GM18498 (cell line): Measurements from ENCODE around the gene SLA2.
"Not testable (repeated sequence)": the region's sequence is repeated elsewhere in the genome, so short reads cannot be mapped to it uniquely, and the experiment has no call there.

Experiments used
- ATAC-seq: cut with Tn5 transposase; IDR thresholded peaks from one replicate; pipeline ENCODE4 v1.9.1; 2021; ENCODE audit warnings: mild to moderate bottlenecking, moderate library complexity; ENCODE audit not compliant: unreplicated experiment

The SLA2 gene

GRCh38 chr20:36576081-36576445 lies 69.9 kb downstream of the SLA2 start:
- no peak for ATAC-seq

GRCh38 chr20:36574366-36575135 lies 71.4 kb downstream of the SLA2 start:
- no peak for ATAC-seq

GRCh38 chr20:36573798-36574365 lies 72.1 kb downstream of the SLA2 start:
- no peak for ATAC-seq

GRCh38 chr20:36573103-36573797 lies 72.7 kb downstream of the SLA2 start, which contains the start of gene TGIF2:
Gene TGIF2 (plus strand): TSS chr20:36573597. CDS start chr20:36578775, 5,178 bp downstream.
- ATAC-seq = peak; percentile 69

GRCh38 chr20:36572701-36573102 lies 73.3 kb downstream of the SLA2 start:
- peak; percentile 1 for ATAC-seq

- ATAC-seq = no peak
Observed at GRCh38 chr20:36571564-36572504, 74.2 kb downstream of the SLA2 start.

- no peak for ATAC-seq
Observed at GRCh38 chr20:36569847-36570429, 76.1 kb downstream of the SLA2 start.

GRCh38 chr20:36565520-36565919 lies 80.5 kb downstream of the SLA2 start:
- no peak for ATAC-seq

- not testable (repeated sequence) for ATAC-seq
Observed at GRCh38 chr20:36564726-36565121, 81.3 kb downstream of the SLA2 start.

GRCh38 chr20:36564078-36564725 lies 81.8 kb downstream of the SLA2 start:
- not testable (repeated sequence) for ATAC-seq

- ATAC-seq = no peak
Observed at GRCh38 chr20:36563374-36563773, 82.6 kb downstream of the SLA2 start.

- no peak for ATAC-seq
Observed at GRCh38 chr20:36562724-36563123, 83.3 kb downstream of the SLA2 start.
